Natural killer cell (primary cell): Measurements from ENCODE around the gene DKK2. TPM values are rescaled to one million over a fixed set of nuclear protein-coding genes. Genes with fewer than 3 reads are reported as not detected.

Experiments
- ATAC-seq, 3 donors: fragments of 150-1000 bp in 2 of 3; fragments of 200-7000 bp in 1 of 3; cut with Tn5 transposase; 1 replicate in 1 of 3; 2 replicates in 2 of 3; pipeline ENCODE4 v1.10.0; 2021; ENCODE audit warnings: mild to moderate bottlenecking in 2 of 3, moderate library complexity in 2 of 3
- DNase-seq, 2 donors: peaks; one replicate each; pipeline versions ENCODE4 v3.0.0 to v3.0.0-alpha.2; 2013 to 2021; ENCODE audit warnings: mixed read lengths in 1 of 2
- H3K27ac ChIP-seq: one replicate; pipeline ENCODE4 v1.5.1; 2013; ENCODE audit warnings: mild to moderate bottlenecking, low read length
- H3K27me3 ChIP-seq: one replicate; pipeline ENCODE4 v1.6.1; 2013; ENCODE audit warnings: low read length; ENCODE audit not compliant: control insufficient read depth, insufficient read depth
- H3K36me3 ChIP-seq: one replicate; pipeline ENCODE4 v1.6.1; 2013; ENCODE audit warnings: low read length; ENCODE audit not compliant: control insufficient read depth, insufficient read depth
- H3K4me1 ChIP-seq: one replicate; pipeline ENCODE4 v1.6.1; 2013; ENCODE audit warnings: low read length; ENCODE audit not compliant: control insufficient read depth, insufficient read depth
- H3K4me3 ChIP-seq: one replicate; pipeline ENCODE4 v1.5.1; 2013; ENCODE audit warnings: low read length
- H3K9me3 ChIP-seq: one replicate; pipeline ENCODE4 v1.6.1; 2013; ENCODE audit warnings: low read length; ENCODE audit not compliant: control insufficient read depth, insufficient read depth
- H3K27ac Mint-ChIP-seq, 2 donors: one replicate each; pipeline ENCODE4 v1.8.0; 2022; ENCODE audit warnings: mild to moderate bottlenecking in 2 of 2, mixed read lengths in 2 of 2, moderate library complexity in 1 of 2
- H3K27me3 Mint-ChIP-seq, 2 donors: one replicate each; pipeline ENCODE4 v1.8.0; 2022; ENCODE audit warnings: low read depth in 2 of 2, mixed read lengths in 2 of 2
- H3K36me3 Mint-ChIP-seq: one replicate; pipeline ENCODE4 v1.8.0; 2022; ENCODE audit warnings: mixed read lengths
- H3K4me1 Mint-ChIP-seq, 2 donors: one replicate each; pipeline ENCODE4 v1.8.0; 2022; ENCODE audit warnings: mixed read lengths in 2 of 2
- H3K4me3 Mint-ChIP-seq: one replicate; pipeline ENCODE4 v1.8.0; 2022; ENCODE audit warnings: mild to moderate bottlenecking, moderate library complexity, mixed read lengths
- H3K9me3 Mint-ChIP-seq, 2 donors: one replicate each; pipeline ENCODE4 v1.8.0; 2022; ENCODE audit warnings: mixed read lengths in 2 of 2
- WGBS: methylation state at CpG from one replicate; pipeline ENCODE4 v1.1.7; 2013; ENCODE audit warnings: missing lambda C conversion rate; ENCODE audit not compliant: insufficient coverage; 5-methylcytosine and 5-hydroxymethylcytosine counted together
- intact Hi-C: fragments of 100-400 bp; cut with micrococcal nuclease; formaldehyde crosslinking; loops from one replicate; pipeline ENCODE4 v1.14.2; 2022
- total RNA-seq, 4 donors: library from RNA; stranded (reverse); fragments of 120-200 nt in 1 of 4; gene quantifications; one replicate each; pipeline versions ENCODE4 v1.2.3 to v1.2.4, GENCODE V29; 2013 to 2022
- TF ChIP-seq, protein P1 (sequence below): fragments of 200-600 bp; IDR thresholded peaks from one replicate; pipeline ENCODE4 v1.8.0; 2022; ENCODE audit warnings: antibody characterized with exemption

The DKK2 gene
- total RNA-seq, 3 donors from 2014 or later (not counting 1 experiment from before 2014, with no cell fraction given), result 0.56 to 0.85 TPM; not detected in 1

- TF ChIP-seq, protein P1, sequence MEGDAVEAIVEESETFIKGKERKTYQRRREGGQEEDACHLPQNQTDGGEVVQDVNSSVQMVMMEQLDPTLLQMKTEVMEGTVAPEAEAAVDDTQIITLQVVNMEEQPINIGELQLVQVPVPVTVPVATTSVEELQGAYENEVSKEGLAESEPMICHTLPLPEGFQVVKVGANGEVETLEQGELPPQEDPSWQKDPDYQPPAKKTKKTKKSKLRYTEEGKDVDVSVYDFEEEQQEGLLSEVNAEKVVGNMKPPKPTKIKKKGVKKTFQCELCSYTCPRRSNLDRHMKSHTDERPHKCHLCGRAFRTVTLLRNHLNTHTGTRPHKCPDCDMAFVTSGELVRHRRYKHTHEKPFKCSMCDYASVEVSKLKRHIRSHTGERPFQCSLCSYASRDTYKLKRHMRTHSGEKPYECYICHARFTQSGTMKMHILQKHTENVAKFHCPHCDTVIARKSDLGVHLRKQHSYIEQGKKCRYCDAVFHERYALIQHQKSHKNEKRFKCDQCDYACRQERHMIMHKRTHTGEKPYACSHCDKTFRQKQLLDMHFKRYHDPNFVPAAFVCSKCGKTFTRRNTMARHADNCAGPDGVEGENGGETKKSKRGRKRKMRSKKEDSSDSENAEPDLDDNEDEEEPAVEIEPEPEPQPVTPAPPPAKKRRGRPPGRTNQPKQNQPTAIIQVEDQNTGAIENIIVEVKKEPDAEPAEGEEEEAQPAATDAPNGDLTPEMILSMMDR, result no peak
- H3K4me1 ChIP-seq, result no peaks in the 10 kb centered on the region
- Mint-ChIP-seq H3K9me3 (peaks cover 8 to 9% of the 10 kb centered on the region in 2 donors), H3K4me1 (no peaks in the 10 kb centered on the region), H3K27ac (no peak overlapping the region), H3K27me3 (no peaks in the 10 kb centered on the region), H3K4me3 (no peak overlapping the region), H3K36me3 (no peaks in the 10 kb centered on the region)
- H3K36me3 ChIP-seq, result no peaks in the 10 kb centered on the region
- ATAC-seq (no peak), DNase-seq (no peak)
- no peaks in the 10 kb centered on the region for H3K9me3 ChIP-seq
- no peak overlapping the region for H3K4me3 ChIP-seq
- H3K27ac ChIP-seq, result no peak overlapping the region
- 93% methylated on average over 4 of the region's 4 CpGs for WGBS
- intact Hi-C loops, result no loop called here
- H3K27me3 ChIP-seq, result no peaks in the 10 kb centered on the region
Measured at GRCh38 chr4:106993827-106994226, 42.3 kb downstream of the DKK2 start.

- Histone ChIP-seq H3K27me3 (no peaks in the 10 kb centered on the region), H3K4me1 (no peaks in the 10 kb centered on the region), H3K36me3 (no peaks in the 10 kb centered on the region), H3K27ac (no peak overlapping the region), H3K4me3 (no peak overlapping the region), H3K9me3 (no peaks in the 10 kb centered on the region)
- no peak overlapping the region for H3K4me3 Mint-ChIP-seq
- peaks cover 8 to 12% of the 10 kb centered on the region in 2 donors for H3K9me3 Mint-ChIP-seq
- WGBS, result 82% methylated on average over 2 of the region's 2 CpGs
- H3K4me1 Mint-ChIP-seq, result no peaks in the 10 kb centered on the region
- intact Hi-C loops, result no loop called here
- TF ChIP-seq, protein P1, result no peak
- no peak overlapping the region for H3K27ac Mint-ChIP-seq
- no peaks in the 10 kb centered on the region for H3K27me3 Mint-ChIP-seq
- DNase-seq, result no peak
- no peaks in the 10 kb centered on the region for H3K36me3 Mint-ChIP-seq
- no peak for ATAC-seq
Measured at GRCh38 chr4:106987311-106987710, 48.8 kb downstream of the DKK2 start.

- no peak overlapping the region for H3K27ac ChIP-seq
- no peaks in the 10 kb centered on the region for H3K4me1 ChIP-seq
- no peaks in the 10 kb centered on the region for H3K36me3 Mint-ChIP-seq
- TF ChIP-seq, protein P1, result no peak
- ATAC-seq, result no peak
- H3K4me3 ChIP-seq, result no peak overlapping the region
- H3K9me3 Mint-ChIP-seq, result peaks cover 5 to 8% of the 10 kb centered on the region in 2 donors
- no peaks in the 10 kb centered on the region for H3K27me3 ChIP-seq
- H3K9me3 ChIP-seq, result no peaks in the 10 kb centered on the region
- no peak overlapping the region for H3K27ac Mint-ChIP-seq
- no peak overlapping the region for H3K4me3 Mint-ChIP-seq
- no peaks in the 10 kb centered on the region for H3K36me3 ChIP-seq
- intact Hi-C loops, result no loop called here
- 67% methylated on average over 1 of the region's 1 CpG for WGBS
- H3K27me3 Mint-ChIP-seq, result no peaks in the 10 kb centered on the region
- no peak for DNase-seq
- H3K4me1 Mint-ChIP-seq, result no peaks in the 10 kb centered on the region
Measured at GRCh38 chr4:106986486-106986885, 49.6 kb downstream of the DKK2 start.

DNA sequence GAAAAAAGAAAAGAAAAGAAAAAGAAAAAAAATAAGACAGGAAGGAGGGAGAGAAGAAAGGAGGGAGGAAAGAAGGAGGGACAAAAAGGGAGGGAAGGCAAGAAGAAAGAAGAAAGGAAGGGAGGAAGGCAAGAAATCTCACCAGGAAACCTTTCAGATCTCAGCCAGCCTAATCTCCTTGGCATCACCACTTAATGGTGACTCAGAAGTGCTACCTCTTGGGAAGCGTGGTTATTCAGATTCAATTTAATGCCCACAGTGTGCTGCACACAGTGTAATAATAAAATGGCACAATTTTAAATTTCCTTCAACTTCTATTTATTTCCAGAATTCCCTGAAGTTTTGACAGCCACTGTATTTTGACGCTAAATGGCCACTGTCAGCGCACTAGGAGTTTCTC, 50.3 kb downstream of the DKK2 start:
- 94% methylated on average over 3 of the region's 3 CpGs for WGBS
- no peaks in the 10 kb centered on the region for H3K4me1 Mint-ChIP-seq
- TF ChIP-seq, protein P1, result no peak
- Histone ChIP-seq H3K9me3 (no peaks in the 10 kb centered on the region), H3K27me3 (no peaks in the 10 kb centered on the region), H3K36me3 (no peaks in the 10 kb centered on the region), H3K4me1 (no peaks in the 10 kb centered on the region), H3K4me3 (no peak overlapping the region), H3K27ac (no peak overlapping the region)
- no peaks in the 10 kb centered on the region for H3K27me3 Mint-ChIP-seq
- no peak for DNase-seq
- ATAC-seq, result no peak
- H3K4me3 Mint-ChIP-seq, result no peak overlapping the region
- no peak overlapping the region for H3K27ac Mint-ChIP-seq
- no peaks in the 10 kb centered on the region for H3K36me3 Mint-ChIP-seq
- intact Hi-C loops, result no loop called here
- peaks cover 5 to 6% of the 10 kb centered on the region in 2 donors for H3K9me3 Mint-ChIP-seq
